Stomach (tissue), 4 donors: ENCODE data around the gene FIGLA.

ENCODE experiments used
- POLR2A ChIP-seq, 4 donors: fragments of 450-650 bp; IDR thresholded peaks; one replicate each; pipeline ENCODE4 v1.6.1; 2016; ENCODE audit warnings: antibody characterized with exemption in 4 of 4, control low read depth in 2 of 4, mild to moderate bottlenecking in 1 of 4, moderate library complexity in 1 of 4
- POLR2AphosphoS5 ChIP-seq, 3 donors: sonication (generic); formaldehyde crosslinking; IDR thresholded peaks; one replicate each; pipeline ENCODE4 v1.6.1; 2016; ENCODE audit warnings: antibody characterized with exemption in 3 of 3
- TF ChIP-seq, protein P1 (sequence below), 7 experiments: fragments of 450-650 bp in 4 of 7; fragments of 200-600 bp in 3 of 7; sonication (generic) in 3 of 7; IDR thresholded peaks; one replicate each; pipeline ENCODE4 v1.5.1; 2016 to 2019; ENCODE audit warnings: antibody characterized with exemption in 7 of 7, control low read depth in 2 of 7, mild to moderate bottlenecking in 1 of 7

DNA sequence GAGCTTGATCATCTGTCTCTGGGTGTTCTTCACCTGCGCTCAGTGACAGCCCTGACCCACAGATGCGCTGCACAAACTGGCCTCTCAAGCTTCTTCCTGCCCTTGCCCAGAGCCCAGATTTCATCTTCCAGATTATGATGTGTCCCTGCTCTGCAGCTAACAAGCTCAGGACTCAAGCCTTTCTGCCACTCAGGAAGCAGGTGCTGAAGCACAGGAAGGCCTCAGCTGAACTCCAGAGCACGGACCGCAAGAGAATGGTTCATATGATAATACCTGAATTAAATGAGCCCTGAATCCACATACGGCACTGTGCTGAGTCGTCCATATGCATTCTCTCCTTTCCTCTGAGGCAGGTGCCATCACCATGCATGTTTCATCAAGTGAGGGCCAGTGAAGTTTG, 41.4 kb upstream of the FIGLA start:
- TF ChIP-seq, protein P1, sequence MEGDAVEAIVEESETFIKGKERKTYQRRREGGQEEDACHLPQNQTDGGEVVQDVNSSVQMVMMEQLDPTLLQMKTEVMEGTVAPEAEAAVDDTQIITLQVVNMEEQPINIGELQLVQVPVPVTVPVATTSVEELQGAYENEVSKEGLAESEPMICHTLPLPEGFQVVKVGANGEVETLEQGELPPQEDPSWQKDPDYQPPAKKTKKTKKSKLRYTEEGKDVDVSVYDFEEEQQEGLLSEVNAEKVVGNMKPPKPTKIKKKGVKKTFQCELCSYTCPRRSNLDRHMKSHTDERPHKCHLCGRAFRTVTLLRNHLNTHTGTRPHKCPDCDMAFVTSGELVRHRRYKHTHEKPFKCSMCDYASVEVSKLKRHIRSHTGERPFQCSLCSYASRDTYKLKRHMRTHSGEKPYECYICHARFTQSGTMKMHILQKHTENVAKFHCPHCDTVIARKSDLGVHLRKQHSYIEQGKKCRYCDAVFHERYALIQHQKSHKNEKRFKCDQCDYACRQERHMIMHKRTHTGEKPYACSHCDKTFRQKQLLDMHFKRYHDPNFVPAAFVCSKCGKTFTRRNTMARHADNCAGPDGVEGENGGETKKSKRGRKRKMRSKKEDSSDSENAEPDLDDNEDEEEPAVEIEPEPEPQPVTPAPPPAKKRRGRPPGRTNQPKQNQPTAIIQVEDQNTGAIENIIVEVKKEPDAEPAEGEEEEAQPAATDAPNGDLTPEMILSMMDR (IDR thresholded peaks at IDR 0.05): no peak
- TF ChIP-seq POLR2A (IDR thresholded peaks at IDR 0.05) (no peak), POLR2AphosphoS5 (IDR thresholded peaks at IDR 0.05) (no peak)
